Stimulated activated CD8-positive, alpha-beta memory T cell treated with anti-CD3 and anti-CD28 coated beads, Interleukin-4, amount 100 ng/mL, for 48 hours (primary cell): ENCODE data around the gene C1orf21.

Experiments used
- DNase-seq: peaks from one replicate; pipeline ENCODE4 v3.0.0-alpha.2; 2020

C1orf21 gene

GRCh38 chr1:184456189-184456588 lies 69.4 kb downstream of the C1orf21 start:
- no peak for DNase-seq

- no peak for DNase-seq
These were observed 70.7 kb downstream of the C1orf21 start for GRCh38 chr1:184457500-184457899.

- no peak for DNase-seq
These were observed 74.5 kb downstream of the C1orf21 start for GRCh38 chr1:184461321-184461720.

- DNase-seq, result no peak
These were observed 75.3 kb downstream of the C1orf21 start for GRCh38 chr1:184462155-184462554.

- no peak for DNase-seq
These were observed 76.2 kb downstream of the C1orf21 start for GRCh38 chr1:184462990-184463389.

GRCh38 chr1:184463680-184464079 lies 76.9 kb downstream of the C1orf21 start:
- no peak for DNase-seq

GRCh38 chr1:184464757-184465156 lies 77.9 kb downstream of the C1orf21 start:
- no peak for DNase-seq

- no peak for DNase-seq
These were observed 78.8 kb downstream of the C1orf21 start for GRCh38 chr1:184465489-184466146.

- no peak for DNase-seq
These were observed 80.5 kb downstream of the C1orf21 start for GRCh38 chr1:184467295-184467694.

- DNase-seq, result no peak
These were observed 82.6 kb downstream of the C1orf21 start for GRCh38 chr1:184469396-184469795.

- DNase-seq, result no peak
These were observed 84.9 kb downstream of the C1orf21 start for GRCh38 chr1:184471686-184472085.

GRCh38 chr1:184472136-184472535 lies 85.3 kb downstream of the C1orf21 start:
- DNase-seq, result no peak

- no peak for DNase-seq
These were observed 86.5 kb downstream of the C1orf21 start for GRCh38 chr1:184473176-184473966.

GRCh38 chr1:184476187-184476586 lies 89.4 kb downstream of the C1orf21 start:
- DNase-seq, result no peak

GRCh38 chr1:184479435-184480167 lies 92.8 kb downstream of the C1orf21 start:
- DNase-seq, result no peak

GRCh38 chr1:184480736-184481135 lies 93.9 kb downstream of the C1orf21 start:
- DNase-seq, result no peak

GRCh38 chr1:184482136-184482535 lies 95.3 kb downstream of the C1orf21 start:
- no peak for DNase-seq

GRCh38 chr1:184483101-184483683 lies 96.4 kb downstream of the C1orf21 start:
- DNase-seq, result no peak

- DNase-seq, result no peak
These were observed 99.2 kb downstream of the C1orf21 start for GRCh38 chr1:184485751-184486723.

GRCh38 chr1:184486761-184487445 lies 100.1 kb downstream of the C1orf21 start:
- DNase-seq, result no peak

GRCh38 chr1:184487531-184488193 lies 100.8 kb downstream of the C1orf21 start:
- DNase-seq, result no peak
